ENCODE data around the gene TMEM126A. TPM values are rescaled to one million over a fixed set of nuclear protein-coding genes. Genes with fewer than 3 reads are reported as not detected.

Gene TMEM126A
- total RNA-seq, 1 donor from 2014 or later: 47.2 TPM

- Histone ChIP-seq H3K4me3 (ENCODE audit: insufficient read depth, low read depth, low read length) (no peak overlapping the region), H4K20me1 (ENCODE audit: insufficient read depth, low read length) (no peaks in the 10 kb centered on the region), H3K9ac (ENCODE audit: low read length) (no peak overlapping the region), H3K4me2 (ENCODE audit: low read length) (no peak overlapping the region), H3K27me3 (ENCODE audit: insufficient read depth, low read length) (no peaks in the 10 kb centered on the region), H3K79me2 (ENCODE audit: insufficient read depth, low read length) (no peaks in the 10 kb centered on the region), H3K4me1 (ENCODE audit: insufficient read depth, low read length) (no peaks in the 10 kb centered on the region), H3K27ac (ENCODE audit: low read depth, low read length) (no peak overlapping the region), H3K36me3 (ENCODE audit: insufficient read depth, low read length) (no peaks in the 10 kb centered on the region), H3K9me3 (ENCODE audit: insufficient read depth, low read depth, low read length) (no peaks in the 10 kb centered on the region), H2AFZ (ENCODE audit: low read depth, low read length) (no peak overlapping the region)
- DNase-seq (ENCODE audit: low read depth) (no peak), FAIRE-seq (peak; percentile 26)
- peaks cover 7% of the 10 kb centered on the region for H3K9me3 Mint-ChIP-seq (ENCODE audit: unreplicated experiment)
- TF ChIP-seq, protein P1, sequence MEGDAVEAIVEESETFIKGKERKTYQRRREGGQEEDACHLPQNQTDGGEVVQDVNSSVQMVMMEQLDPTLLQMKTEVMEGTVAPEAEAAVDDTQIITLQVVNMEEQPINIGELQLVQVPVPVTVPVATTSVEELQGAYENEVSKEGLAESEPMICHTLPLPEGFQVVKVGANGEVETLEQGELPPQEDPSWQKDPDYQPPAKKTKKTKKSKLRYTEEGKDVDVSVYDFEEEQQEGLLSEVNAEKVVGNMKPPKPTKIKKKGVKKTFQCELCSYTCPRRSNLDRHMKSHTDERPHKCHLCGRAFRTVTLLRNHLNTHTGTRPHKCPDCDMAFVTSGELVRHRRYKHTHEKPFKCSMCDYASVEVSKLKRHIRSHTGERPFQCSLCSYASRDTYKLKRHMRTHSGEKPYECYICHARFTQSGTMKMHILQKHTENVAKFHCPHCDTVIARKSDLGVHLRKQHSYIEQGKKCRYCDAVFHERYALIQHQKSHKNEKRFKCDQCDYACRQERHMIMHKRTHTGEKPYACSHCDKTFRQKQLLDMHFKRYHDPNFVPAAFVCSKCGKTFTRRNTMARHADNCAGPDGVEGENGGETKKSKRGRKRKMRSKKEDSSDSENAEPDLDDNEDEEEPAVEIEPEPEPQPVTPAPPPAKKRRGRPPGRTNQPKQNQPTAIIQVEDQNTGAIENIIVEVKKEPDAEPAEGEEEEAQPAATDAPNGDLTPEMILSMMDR (IDR thresholded peaks at IDR 0.05; ENCODE audit: insufficient read depth, low read depth, low read length): no peak
- no peak for TF ChIP-seq EZH2 (IDR thresholded peaks at IDR 0.05; ENCODE audit: insufficient read depth, low read length)
- peaks cover 1% of the 10 kb centered on the region for H3K36me3 Mint-ChIP-seq (ENCODE audit: low read depth, unreplicated experiment)
- no peak overlapping the region for H3K27ac Mint-ChIP-seq (ENCODE audit: unreplicated experiment)
- no peaks in the 10 kb centered on the region for H3K4me1 Mint-ChIP-seq (ENCODE audit: low read depth, unreplicated experiment)
- peaks cover 3% of the 10 kb centered on the region for H3K27me3 Mint-ChIP-seq (ENCODE audit: low read depth, unreplicated experiment)
- H3K4me3 Mint-ChIP-seq (ENCODE audit: unreplicated experiment): no peak overlapping the region
These were observed 25.6 kb downstream of the TMEM126A start for GRCh38 chr11:85673393-85673792.

GRCh38 chr11:85679576-85679975, 31.8 kb downstream of the TMEM126A start:
- DNase-seq (ENCODE audit: low read depth): no peak
- Mint-ChIP-seq H3K27ac (ENCODE audit: unreplicated experiment) (no peak overlapping the region), H3K4me1 (ENCODE audit: low read depth, unreplicated experiment) (peaks cover 7% of the 10 kb centered on the region), H3K36me3 (ENCODE audit: low read depth, unreplicated experiment) (no peaks in the 10 kb centered on the region), H3K4me3 (ENCODE audit: unreplicated experiment) (no peak overlapping the region), H3K9me3 (ENCODE audit: unreplicated experiment) (no peaks in the 10 kb centered on the region), H3K27me3 (ENCODE audit: low read depth, unreplicated experiment) (peaks cover 1% of the 10 kb centered on the region)
- FAIRE-seq: no peak
- Histone ChIP-seq H3K9me3 (ENCODE audit: insufficient read depth, low read depth, low read length) (no peaks in the 10 kb centered on the region), H3K79me2 (ENCODE audit: insufficient read depth, low read length) (no peaks in the 10 kb centered on the region), H3K36me3 (ENCODE audit: insufficient read depth, low read length) (no peaks in the 10 kb centered on the region), H3K27ac (ENCODE audit: low read depth, low read length) (no peak overlapping the region), H3K4me1 (ENCODE audit: insufficient read depth, low read length) (no peaks in the 10 kb centered on the region), H3K4me3 (ENCODE audit: insufficient read depth, low read depth, low read length) (no peak overlapping the region), H3K27me3 (ENCODE audit: insufficient read depth, low read length) (no peaks in the 10 kb centered on the region), H4K20me1 (ENCODE audit: insufficient read depth, low read length) (no peaks in the 10 kb centered on the region), H3K9ac (ENCODE audit: low read length) (no peak overlapping the region), H3K4me2 (ENCODE audit: low read length) (no peak overlapping the region), H2AFZ (ENCODE audit: low read depth, low read length) (no peak overlapping the region)
- TF ChIP-seq, protein P1 (IDR thresholded peaks at IDR 0.05; ENCODE audit: insufficient read depth, low read depth, low read length): no peak
- no peak for TF ChIP-seq EZH2 (IDR thresholded peaks at IDR 0.05; ENCODE audit: insufficient read depth, low read length)

DNA sequence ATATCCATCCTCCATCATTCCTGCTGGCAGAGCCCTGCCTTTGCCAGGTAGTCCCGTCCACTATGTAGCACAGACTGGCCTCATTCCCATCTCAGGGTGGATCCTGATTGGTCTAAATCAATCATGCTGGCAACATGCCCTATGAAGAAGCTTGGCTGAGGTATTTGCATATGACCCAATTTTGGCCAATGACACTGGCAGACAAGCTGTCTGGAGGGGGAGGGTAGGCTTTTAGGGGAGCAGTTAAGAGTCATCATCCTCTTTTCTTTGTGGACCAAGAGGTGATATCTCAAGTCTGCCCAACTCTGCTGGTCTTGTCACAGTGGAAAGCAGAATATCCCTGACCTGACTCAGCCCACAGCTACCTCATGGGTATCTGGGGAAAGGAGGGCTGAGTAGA, 33.1 kb downstream of the TMEM126A start:
- no peak for FAIRE-seq
- H4K20me1 ChIP-seq (ENCODE audit: insufficient read depth, low read length): no peaks in the 10 kb centered on the region
- no peaks in the 10 kb centered on the region for H3K9me3 ChIP-seq (ENCODE audit: insufficient read depth, low read depth, low read length)
- no peak for TF ChIP-seq EZH2 (IDR thresholded peaks at IDR 0.05; ENCODE audit: insufficient read depth, low read length)
- TF ChIP-seq, protein P1 (IDR thresholded peaks at IDR 0.05; ENCODE audit: insufficient read depth, low read depth, low read length): no peak
- Mint-ChIP-seq H3K9me3 (ENCODE audit: unreplicated experiment) (no peaks in the 10 kb centered on the region), H3K36me3 (ENCODE audit: low read depth, unreplicated experiment) (peaks cover 1% of the 10 kb centered on the region), H3K4me1 (ENCODE audit: low read depth, unreplicated experiment) (peaks cover 7% of the 10 kb centered on the region), H3K27ac (ENCODE audit: unreplicated experiment) (no peak overlapping the region), H3K27me3 (ENCODE audit: low read depth, unreplicated experiment) (no peaks in the 10 kb centered on the region), H3K4me3 (ENCODE audit: unreplicated experiment) (no peak overlapping the region)
- H3K27ac ChIP-seq (ENCODE audit: low read depth, low read length): no peak overlapping the region
- H3K79me2 ChIP-seq (ENCODE audit: insufficient read depth, low read length): no peaks in the 10 kb centered on the region
- H2AFZ ChIP-seq (ENCODE audit: low read depth, low read length): no peak overlapping the region
- no peak for DNase-seq (ENCODE audit: low read depth)
- H3K4me2 ChIP-seq (ENCODE audit: low read length): no peak overlapping the region
- no peak overlapping the region for H3K9ac ChIP-seq (ENCODE audit: low read length)
- no peaks in the 10 kb centered on the region for H3K36me3 ChIP-seq (ENCODE audit: insufficient read depth, low read length)
- H3K4me1 ChIP-seq (ENCODE audit: insufficient read depth, low read length): peaks cover 12% of the 10 kb centered on the region
- no peak overlapping the region for H3K4me3 ChIP-seq (ENCODE audit: insufficient read depth, low read depth, low read length)
- H3K27me3 ChIP-seq (ENCODE audit: insufficient read depth, low read length): no peaks in the 10 kb centered on the region

Measured in astrocyte (in vitro differentiated cells and primary cell).